Measurements from ENCODE around the gene SRP19.

GRCh38 chr5:112849912-112850311, 11.2 kb upstream of the SRP19 start:
- TF ChIP-seq TP53 (CRISPR knock-in tag; IDR thresholded peaks at IDR 0.05) = no peak
- TF ChIP-seq CTCF (IDR thresholded peaks at IDR 0.05) = no peak
- no peak for TF ChIP-seq ESRRA (CRISPR knock-in tag; IDR thresholded peaks at IDR 0.05; ENCODE audit: borderline replicate concordance)
- TF ChIP-seq NR1H2 (CRISPR knock-in tag; IDR thresholded peaks at IDR 0.05) = no peak
- no peak for TF ChIP-seq ZBTB43 (CRISPR knock-in tag; IDR thresholded peaks at IDR 0.05)

Measured in WTC11 (cell line).